Parathyroid adenoma (tissue), 2 donors: Measurements from ENCODE around the gene XRCC1.

Experiments used
- H2AFZ ChIP-seq: fragments of 300-600 bp; sonication (generic); one replicate; pipeline ENCODE4 v1.7.0; 2017; ENCODE audit warnings: antibody characterized with exemption, mild to moderate bottlenecking
- H3K27ac ChIP-seq: fragments of 300-600 bp; sonication (generic); one replicate; pipeline ENCODE4 v1.7.0; 2017
- H3K27me3 ChIP-seq: fragments of 300-600 bp; sonication (generic); one replicate; pipeline ENCODE4 v1.7.0; 2017; ENCODE audit warnings: low read length; ENCODE audit not compliant: control insufficient read depth, insufficient read depth
- H3K36me3 ChIP-seq: fragments of 300-600 bp; sonication (generic); one replicate; pipeline ENCODE4 v1.7.0; 2017; ENCODE audit warnings: low read length; ENCODE audit not compliant: control insufficient read depth, insufficient read depth
- H3K4me1 ChIP-seq: fragments of 300-600 bp; sonication (generic); one replicate; pipeline ENCODE4 v1.7.0; 2017; ENCODE audit warnings: control low read depth
- H3K4me2 ChIP-seq: fragments of 300-600 bp; sonication (generic); one replicate; pipeline ENCODE4 v1.7.0; 2017; ENCODE audit warnings: low read length
- H3K4me3 ChIP-seq: fragments of 300-600 bp; sonication (generic); one replicate; pipeline ENCODE4 v1.7.0; 2017; ENCODE audit warnings: low read depth, low read length
- H3K79me2 ChIP-seq: fragments of 300-600 bp; sonication (generic); one replicate; pipeline ENCODE4 v1.7.0; 2017; ENCODE audit warnings: control low read depth
- H3K9ac ChIP-seq: fragments of 300-600 bp; sonication (generic); one replicate; pipeline ENCODE4 v1.7.0; 2017; ENCODE audit warnings: mild to moderate bottlenecking
- H3K9me3 ChIP-seq: fragments of 300-600 bp; sonication (generic); one replicate; pipeline ENCODE4 v1.7.0; 2017; ENCODE audit warnings: low read length; ENCODE audit not compliant: control insufficient read depth
- TF ChIP-seq, protein P1 (sequence below): fragments of 300-600 bp; sonication (generic); IDR thresholded peaks from one replicate; pipeline ENCODE4 v1.7.0; 2017; ENCODE audit warnings: antibody characterized with exemption, mild to moderate bottlenecking
- donor health status: primary hyperparathyroidism.

The XRCC1 gene

DNA sequence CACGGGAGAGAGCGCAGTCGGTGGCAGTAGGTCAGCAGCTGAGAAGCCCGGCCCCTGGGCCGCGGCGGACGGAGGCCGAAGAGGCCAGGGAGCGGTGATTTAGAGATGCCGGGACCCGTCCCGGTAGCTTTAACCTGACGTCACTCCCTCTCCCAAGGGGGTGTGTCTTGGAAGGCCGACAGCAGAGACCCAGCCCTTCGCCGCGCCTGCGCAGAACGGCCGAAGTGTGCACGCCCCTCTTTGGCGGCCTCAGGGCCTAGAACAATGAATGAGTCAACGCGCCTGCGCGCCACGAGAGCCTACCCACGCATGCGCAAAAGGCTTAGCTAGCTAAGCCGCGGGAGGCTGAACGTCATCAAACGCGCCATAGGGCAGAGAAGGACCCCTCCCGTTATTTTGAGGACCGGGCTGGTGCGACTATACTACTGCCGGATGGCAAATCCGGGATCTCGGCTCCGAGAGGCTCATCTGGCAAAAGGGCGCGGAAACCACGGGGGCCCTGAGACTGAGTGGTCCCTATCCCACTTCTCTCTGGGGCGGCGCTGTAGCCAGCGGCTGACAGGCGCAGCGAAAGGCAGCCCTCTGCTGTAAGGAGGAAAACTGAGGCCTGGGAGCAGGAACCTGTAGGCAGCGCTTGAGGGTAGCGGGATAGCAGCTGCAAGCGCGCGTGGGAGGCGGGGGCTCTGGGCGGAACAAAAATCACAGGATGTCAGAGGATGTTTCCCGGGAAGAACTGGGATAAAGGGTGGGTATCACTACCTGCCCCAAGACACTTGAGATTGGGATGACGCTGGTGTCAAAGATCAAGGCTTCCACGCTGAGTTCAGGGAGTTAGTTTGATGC lies 20.9 kb upstream of the XRCC1 start, which contains the start of the genes IRGQ and ZNF576:
IRGQ (minus strand) TSS at position 136 of the 843 bp plus-strand sequence. CDS start 796 bp downstream, outside the sequence.
ZNF576 (plus strand) TSS at position 597 of the 843 bp plus-strand sequence. CDS start 514 bp downstream, outside the sequence.
- Histone ChIP-seq H3K27me3 (no peaks in the 10 kb centered on the region), H3K36me3 (no peaks in the 10 kb centered on the region), H3K79me2 (peaks cover 17% of the 10 kb centered on the region), H3K9ac (peak within 1 kb of the TSS; percentile 56), H3K4me1 (peaks cover 12% of the 10 kb centered on the region), H3K9me3 (no peaks in the 10 kb centered on the region), H3K4me3 (peak within 1 kb of the TSS; percentile 85), H3K27ac (peak within 1 kb of the TSS; percentile 92), H3K4me2 (peak within 1 kb of the TSS; percentile 95), H2AFZ (peak within 1 kb of the TSS; percentile 76)
- TF ChIP-seq, protein P1, sequence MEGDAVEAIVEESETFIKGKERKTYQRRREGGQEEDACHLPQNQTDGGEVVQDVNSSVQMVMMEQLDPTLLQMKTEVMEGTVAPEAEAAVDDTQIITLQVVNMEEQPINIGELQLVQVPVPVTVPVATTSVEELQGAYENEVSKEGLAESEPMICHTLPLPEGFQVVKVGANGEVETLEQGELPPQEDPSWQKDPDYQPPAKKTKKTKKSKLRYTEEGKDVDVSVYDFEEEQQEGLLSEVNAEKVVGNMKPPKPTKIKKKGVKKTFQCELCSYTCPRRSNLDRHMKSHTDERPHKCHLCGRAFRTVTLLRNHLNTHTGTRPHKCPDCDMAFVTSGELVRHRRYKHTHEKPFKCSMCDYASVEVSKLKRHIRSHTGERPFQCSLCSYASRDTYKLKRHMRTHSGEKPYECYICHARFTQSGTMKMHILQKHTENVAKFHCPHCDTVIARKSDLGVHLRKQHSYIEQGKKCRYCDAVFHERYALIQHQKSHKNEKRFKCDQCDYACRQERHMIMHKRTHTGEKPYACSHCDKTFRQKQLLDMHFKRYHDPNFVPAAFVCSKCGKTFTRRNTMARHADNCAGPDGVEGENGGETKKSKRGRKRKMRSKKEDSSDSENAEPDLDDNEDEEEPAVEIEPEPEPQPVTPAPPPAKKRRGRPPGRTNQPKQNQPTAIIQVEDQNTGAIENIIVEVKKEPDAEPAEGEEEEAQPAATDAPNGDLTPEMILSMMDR: no peak

DNA sequence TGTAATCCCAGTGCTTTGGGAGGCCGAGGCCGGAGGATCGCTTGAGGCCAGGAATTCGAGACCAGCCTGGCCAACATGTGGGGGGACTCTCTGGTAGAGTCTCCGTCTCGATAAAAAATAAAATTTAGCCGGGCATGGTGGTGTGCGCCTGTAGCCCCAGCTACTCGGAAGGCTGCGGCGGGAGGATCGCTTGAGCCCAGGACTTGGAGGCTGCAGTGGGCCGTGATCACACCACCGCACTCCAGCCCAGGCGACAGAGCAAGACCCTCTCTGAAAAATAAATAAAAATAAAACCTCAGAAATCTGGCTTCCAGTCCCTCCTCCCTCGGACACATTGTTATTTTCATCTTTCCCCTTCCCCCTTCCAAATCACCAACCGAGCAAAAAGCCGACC lies 20.3 kb upstream of the XRCC1 start:
- TF ChIP-seq, protein P1: peak; percentile 6
- H3K36me3 ChIP-seq: no peaks in the 10 kb centered on the region

DNA sequence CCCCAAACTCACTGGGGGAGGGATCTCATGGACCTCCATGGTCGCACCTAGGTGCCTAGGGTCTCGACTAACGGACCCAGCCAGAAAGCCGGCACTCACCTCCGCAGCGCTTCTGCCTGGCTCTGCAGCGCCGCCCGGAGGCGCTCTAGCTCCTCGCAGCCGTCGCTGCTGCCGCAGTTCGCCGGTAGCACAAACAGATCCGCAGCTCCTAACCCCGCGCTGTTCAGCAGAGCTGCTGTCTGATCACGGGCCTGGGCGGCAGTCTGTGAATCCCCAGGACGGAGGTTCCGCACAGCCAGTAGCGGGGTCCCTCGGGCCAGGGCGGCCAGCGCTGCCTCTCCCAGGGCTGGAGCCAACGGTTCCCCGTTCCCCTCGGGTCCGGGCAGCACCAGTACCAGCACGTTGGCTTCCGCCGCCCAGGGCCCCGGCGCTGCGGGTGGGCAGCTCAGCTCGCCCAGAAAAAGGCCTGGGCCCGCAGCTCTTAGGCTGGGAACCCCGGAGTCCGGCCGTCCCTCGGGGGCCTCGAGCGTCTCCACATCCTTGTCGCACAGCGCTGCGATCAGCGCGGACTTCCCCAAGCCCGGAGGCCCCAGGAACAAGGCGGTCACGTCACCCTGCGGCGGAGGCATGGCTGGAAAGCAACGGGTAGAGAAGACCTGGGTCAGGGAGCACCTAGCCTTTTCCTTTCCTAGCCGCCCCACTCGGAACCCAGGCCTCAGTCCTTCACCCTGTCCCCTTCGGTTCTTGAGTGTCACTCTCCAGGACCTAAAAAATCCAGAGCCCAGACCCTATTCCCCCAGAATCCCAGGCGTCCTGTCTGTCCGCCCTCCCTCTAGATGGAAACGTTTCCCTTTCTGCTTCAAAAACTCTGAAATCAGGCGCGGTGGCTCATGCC lies 19.6 kb upstream of the XRCC1 start:
- Histone ChIP-seq H3K9ac (peak overlapping the region; percentile 56), H3K4me1 (peaks cover 12% of the 10 kb centered on the region), H3K9me3 (no peaks in the 10 kb centered on the region), H3K79me2 (peaks cover 17% of the 10 kb centered on the region), H3K27ac (peak overlapping the region; percentile 92), H3K4me3 (peak overlapping the region; percentile 85), H3K27me3 (no peaks in the 10 kb centered on the region), H3K36me3 (no peaks in the 10 kb centered on the region), H3K4me2 (peak overlapping the region; percentile 85), H2AFZ (peak overlapping the region; percentile 76)
- TF ChIP-seq, protein P1: peak; percentile 58

More for the DNA sequence above, 20.3 kb upstream of the XRCC1 start:
- peak overlapping the region; percentile 92 for H3K27ac ChIP-seq
- H3K79me2 ChIP-seq: peaks cover 17% of the 10 kb centered on the region
- H3K4me1 ChIP-seq: peaks cover 12% of the 10 kb centered on the region
- peak overlapping the region; percentile 85 for H3K4me3 ChIP-seq
- H2AFZ ChIP-seq: peak overlapping the region; percentile 76
- no peaks in the 10 kb centered on the region for H3K9me3 ChIP-seq
- H3K4me2 ChIP-seq: peak overlapping the region; percentile 85
- peak overlapping the region; percentile 56 for H3K9ac ChIP-seq
- H3K27me3 ChIP-seq: no peaks in the 10 kb centered on the region

DNA sequence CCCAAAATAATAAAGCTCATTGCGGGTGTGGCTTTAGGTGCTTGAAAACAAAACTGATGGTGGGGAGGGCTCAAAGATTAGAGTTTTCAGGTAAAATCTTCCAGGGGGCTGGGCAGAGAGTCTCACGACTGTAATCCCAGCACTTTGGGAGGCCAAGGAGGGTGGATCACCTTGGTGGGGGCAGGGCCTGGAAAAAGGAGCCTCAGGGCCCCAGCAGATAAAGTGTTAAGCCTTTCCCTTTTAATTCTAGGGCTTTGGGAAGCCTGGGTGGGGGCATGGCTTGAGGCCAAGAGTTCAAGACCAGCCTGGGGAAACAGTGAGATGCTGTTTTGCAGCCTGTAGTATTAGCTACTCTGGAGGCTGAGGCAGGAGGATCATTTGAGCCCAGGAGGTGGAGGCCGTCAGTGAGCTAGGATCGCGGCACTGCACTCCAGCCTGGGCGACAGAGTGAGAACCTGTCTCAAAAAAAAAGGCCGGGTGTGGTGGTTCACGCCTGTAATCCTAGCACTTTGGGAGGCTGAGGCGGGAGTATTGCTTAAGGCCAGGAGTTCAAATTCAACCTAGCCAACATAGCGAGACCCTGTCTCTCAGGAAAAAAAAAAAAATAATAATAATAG lies 18.9 kb upstream of the XRCC1 start:
- TF ChIP-seq, protein P1: no peak
- no peaks in the 10 kb centered on the region for H3K27me3 ChIP-seq
- no peak overlapping the region for H2AFZ ChIP-seq
- H3K36me3 ChIP-seq: no peaks in the 10 kb centered on the region
- no peak overlapping the region for H3K4me3 ChIP-seq
- no peaks in the 10 kb centered on the region for H3K9me3 ChIP-seq
- no peak overlapping the region for H3K27ac ChIP-seq
- no peak overlapping the region for H3K4me2 ChIP-seq
- peaks cover 17% of the 10 kb centered on the region for H3K79me2 ChIP-seq
- H3K4me1 ChIP-seq: peaks cover 12% of the 10 kb centered on the region
- no peak overlapping the region for H3K9ac ChIP-seq
